Islet precursor cell (in vitro differentiated cells): ENCODE data around the gene AIRE.

Experiments
- DNase-seq: peaks from one replicate; pipeline ENCODE4 v3.0.0-alpha.2; 2018

AIRE gene

GRCh38 chr21:44310628-44311507, 25.2 kb downstream of the AIRE start:
- DNase-seq: no peak

GRCh38 chr21:44312089-44312488, 26.4 kb downstream of the AIRE start:
- no peak for DNase-seq

- DNase-seq: no peak
Observed at GRCh38 chr21:44312716-44313115, 27.0 kb downstream of the AIRE start.

GRCh38 chr21:44313451-44313850, 27.8 kb downstream of the AIRE start:
- no peak for DNase-seq

GRCh38 chr21:44314128-44314527, 28.5 kb downstream of the AIRE start:
- no peak for DNase-seq

GRCh38 chr21:44314561-44314960, 28.9 kb downstream of the AIRE start:
- DNase-seq: no peak

- no peak for DNase-seq
Observed at GRCh38 chr21:44315691-44316203, 30.1 kb downstream of the AIRE start.

GRCh38 chr21:44316277-44316900, 30.7 kb downstream of the AIRE start:
- no peak for DNase-seq

GRCh38 chr21:44317241-44317782, 31.6 kb downstream of the AIRE start:
- no peak for DNase-seq

- no peak for DNase-seq
Observed at GRCh38 chr21:44317871-44318270, 32.2 kb downstream of the AIRE start.

- no peak for DNase-seq
Observed at GRCh38 chr21:44318489-44319285, 33.0 kb downstream of the AIRE start.

GRCh38 chr21:44319407-44320065, 33.9 kb downstream of the AIRE start:
- DNase-seq: no peak

- DNase-seq: no peak
Observed at GRCh38 chr21:44320847-44321246, 35.2 kb downstream of the AIRE start.

GRCh38 chr21:44321846-44322450, 36.3 kb downstream of the AIRE start:
- DNase-seq: no peak

GRCh38 chr21:44322621-44323325, 37.1 kb downstream of the AIRE start:
- no peak for DNase-seq

- no peak for DNase-seq
Observed at GRCh38 chr21:44323591-44323990, 37.9 kb downstream of the AIRE start.

- DNase-seq: no peak
Observed at GRCh38 chr21:44324106-44324853, 38.6 kb downstream of the AIRE start.

- DNase-seq: no peak
Observed at GRCh38 chr21:44324854-44325107, 39.1 kb downstream of the AIRE start.

GRCh38 chr21:44325386-44326271, 40.0 kb downstream of the AIRE start:
- DNase-seq: no peak

GRCh38 chr21:44326272-44326647, 40.6 kb downstream of the AIRE start:
- DNase-seq: no peak
